Cardiac muscle cell (in vitro differentiated cells and primary cell): ENCODE measurements around the gene KIRREL3. TPM values are rescaled to one million over a fixed set of nuclear protein-coding genes. Genes with fewer than 3 reads are reported as not detected.
A peak's percentile ranks its signal among the peaks of the same experiment; 100 is the strongest.

Experiments
- DNase-seq, 2 donors: peaks; one replicate each; pipeline versions ENCODE4 v3.0.0 to v3.0.0-alpha.2; 2010 to 2017; ENCODE audit warnings: low read depth in 1 of 2, low spot score in 1 of 2
- H3K27ac ChIP-seq: fragments of 200-600 bp; sonication (generic); 2 replicates; pipeline ENCODE4 v1.5.1; 2016
- H3K27me3 ChIP-seq: fragments of 200-600 bp; sonication (generic); 2 replicates; pipeline ENCODE4 v1.6.0; 2016; ENCODE audit warnings: control low read depth
- H3K36me3 ChIP-seq: fragments of 200-600 bp; sonication (generic); 2 replicates; pipeline ENCODE4 v1.5.1; 2016; ENCODE audit warnings: control low read depth
- H3K4me1 ChIP-seq: fragments of 200-600 bp; sonication (generic); 2 replicates; pipeline ENCODE4 v1.8.1; 2017; ENCODE audit warnings: low read depth, mild to moderate bottlenecking, mixed run types
- H3K4me3 ChIP-seq: fragments of 200-600 bp; sonication (generic); 2 replicates; pipeline ENCODE4 v1.5.1; 2016; ENCODE audit warnings: mild to moderate bottlenecking
- H3K9me3 ChIP-seq: fragments of 200-600 bp; sonication (generic); 2 replicates; pipeline ENCODE4 v1.5.1; 2017; ENCODE audit warnings: low read depth, mild to moderate bottlenecking, control low read depth
- CTCF ChIP-seq: IDR thresholded peaks from 2 replicates; pipeline ENCODE4 v1.5.1; 2012; ENCODE audit warnings: low read depth, mild to moderate bottlenecking, low read length
- polyA plus RNA-seq: library from polyadenylated mRNA; unstranded; fragments of >200 nt; fragmentation: Nextera tagmentation; extraction: Ambion mirVana; gene quantifications from 2 replicates; pipeline ENCODE4 v1.2.1, GENCODE V29; 2016
- total RNA-seq: library from RNA; depleted of rRNA; stranded (reverse); fragments of >200 nt; gene quantifications from 2 replicates; pipeline ENCODE4 v1.2.3, GENCODE V29; 2016

KIRREL3 gene
- total and polyA plus RNA-seq, 2 experiments from 2014 or later: 0.12 to 0.89 TPM

- no peaks in the 10 kb centered on the region for H3K9me3 ChIP-seq
- H3K36me3 ChIP-seq: no peaks in the 10 kb centered on the region
- peaks cover 34% of the 10 kb centered on the region for H3K27me3 ChIP-seq
- no peak overlapping the region for H3K27ac ChIP-seq
- H3K4me1 ChIP-seq: no peaks in the 10 kb centered on the region
- DNase-seq: no peak
- no peak overlapping the region for H3K4me3 ChIP-seq
- no peak for TF ChIP-seq CTCF
These were observed 200.6 kb downstream of the KIRREL3 start for GRCh38 chr11:126800009-126800408.

DNA sequence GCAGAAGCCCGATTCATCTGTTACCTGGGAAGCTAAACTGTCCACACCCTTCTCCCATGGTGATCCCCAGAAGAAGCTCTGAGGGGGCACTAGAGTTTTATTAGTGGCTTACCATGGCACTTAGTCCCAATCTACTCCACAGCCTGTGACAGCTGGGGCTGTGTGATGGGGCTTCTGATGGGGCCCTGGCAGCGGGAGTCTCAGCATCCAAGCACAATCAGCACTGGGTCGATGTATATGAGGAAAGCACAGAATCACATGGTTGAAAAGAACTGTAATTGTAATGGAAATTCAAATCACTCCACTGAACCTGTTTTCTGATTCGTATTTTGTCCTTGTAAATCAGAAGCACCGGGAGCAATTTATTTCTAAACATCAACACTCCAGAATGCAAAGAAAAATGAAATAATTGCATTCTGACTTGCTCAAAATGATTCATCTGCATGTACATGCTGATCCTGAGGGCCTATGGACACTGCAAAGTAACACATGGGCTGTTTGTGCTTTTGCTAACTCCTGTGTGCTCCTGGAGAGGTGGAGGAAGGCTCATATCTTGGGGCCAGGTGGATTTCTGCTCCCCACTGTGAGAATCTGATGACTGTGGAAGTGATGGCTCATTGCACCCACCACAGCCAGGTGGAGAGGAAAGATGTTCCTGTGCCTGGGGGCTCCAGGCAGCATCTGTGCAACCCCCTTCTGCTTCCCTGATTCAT, 203.0 kb downstream of the KIRREL3 start:
- Histone ChIP-seq H3K4me3 (no peak overlapping the region), H3K27ac (no peak overlapping the region), H3K4me1 (no peaks in the 10 kb centered on the region), H3K27me3 (peaks cover 17% of the 10 kb centered on the region), H3K9me3 (no peaks in the 10 kb centered on the region), H3K36me3 (no peaks in the 10 kb centered on the region)
- TF ChIP-seq CTCF: no peak
- no peak for DNase-seq

DNA sequence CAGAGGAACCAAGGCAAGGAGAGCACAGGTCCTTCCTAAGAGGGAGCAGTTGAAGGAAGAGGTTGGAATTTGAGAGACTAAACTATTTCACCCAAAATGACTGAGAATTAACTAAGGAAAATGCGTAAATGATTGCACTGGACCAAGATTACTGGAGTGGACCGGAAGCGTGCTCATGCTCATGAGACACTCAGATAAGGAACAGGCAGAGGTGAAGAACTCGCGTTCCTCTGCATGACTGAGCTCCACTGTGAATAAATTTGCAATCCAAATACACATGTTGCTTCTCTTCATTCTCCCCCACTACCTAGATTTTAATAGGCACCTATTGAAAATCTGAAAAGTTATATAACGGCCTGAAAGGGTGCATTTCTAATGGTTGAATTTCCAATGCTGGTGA, 207.0 kb downstream of the KIRREL3 start:
- no peak for TF ChIP-seq CTCF
- peak in 1 of 2 donors; percentile 33 for DNase-seq
- Histone ChIP-seq H3K4me1 (no peaks in the 10 kb centered on the region), H3K36me3 (no peaks in the 10 kb centered on the region), H3K27ac (no peak overlapping the region), H3K4me3 (no peak overlapping the region), H3K9me3 (no peaks in the 10 kb centered on the region), H3K27me3 (peaks cover 13% of the 10 kb centered on the region)

GRCh38 chr11:126791991-126792390, 208.6 kb downstream of the KIRREL3 start:
- no peaks in the 10 kb centered on the region for H3K27me3 ChIP-seq
- H3K4me3 ChIP-seq: no peak overlapping the region
- H3K4me1 ChIP-seq: no peaks in the 10 kb centered on the region
- H3K36me3 ChIP-seq: no peaks in the 10 kb centered on the region
- no peak for TF ChIP-seq CTCF
- H3K9me3 ChIP-seq: no peaks in the 10 kb centered on the region
- H3K27ac ChIP-seq: no peak overlapping the region
- DNase-seq: no peak

DNA sequence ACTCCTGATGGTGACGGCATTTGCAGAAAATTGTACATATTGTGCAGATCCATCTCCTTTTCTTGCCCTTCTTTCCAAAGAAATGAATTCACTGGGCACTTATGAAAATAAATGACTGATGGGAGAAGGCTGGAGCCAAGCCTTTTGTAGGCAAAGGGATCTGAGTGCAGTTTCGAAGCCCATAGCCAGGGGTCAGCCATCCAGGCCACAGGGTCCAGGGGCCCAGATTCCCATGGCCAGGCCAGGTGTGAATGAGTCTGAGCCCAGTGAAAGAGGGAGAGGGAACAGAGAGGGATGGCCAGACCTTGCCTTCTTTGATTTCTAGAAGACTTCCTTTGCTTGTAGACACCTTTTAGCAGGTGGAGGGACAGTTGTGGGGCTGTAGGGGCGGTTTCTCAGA, 209.1 kb downstream of the KIRREL3 start:
- no peak for DNase-seq
- no peak overlapping the region for H3K4me3 ChIP-seq
- no peaks in the 10 kb centered on the region for H3K36me3 ChIP-seq
- no peak overlapping the region for H3K27ac ChIP-seq
- no peaks in the 10 kb centered on the region for H3K27me3 ChIP-seq
- no peak for TF ChIP-seq CTCF
- no peaks in the 10 kb centered on the region for H3K4me1 ChIP-seq
- H3K9me3 ChIP-seq: no peaks in the 10 kb centered on the region
